ENCODE results near the gene HTT.

GRCh38 chr4:3287972-3288570 lies 213.6 kb downstream of the HTT start:
- no peak for TF ChIP-seq CTCF (optimal IDR thresholded peaks at IDR 0.05 in 1 of 3, IDR thresholded peaks at IDR 0.05 in 1 of 3, conservative IDR thresholded peaks at IDR 0.05 in 1 of 3; ENCODE audit: extremely low read depth in 1 of 3, insufficient read depth in 2 of 3, low read length in 3 of 3)
- no peak for TF ChIP-seq EZH2 (IDR thresholded peaks at IDR 0.05; ENCODE audit: low read length)
